ENCODE results near the gene SGMS1. TPM values are rescaled to one million over a fixed set of nuclear protein-coding genes. Genes with fewer than 3 reads are reported as not detected.

The SGMS1 gene
- polyA plus RNA-seq, 1 of the 3 experiments (the other 2 are of a cell fraction), result 6.3 TPM

DNA sequence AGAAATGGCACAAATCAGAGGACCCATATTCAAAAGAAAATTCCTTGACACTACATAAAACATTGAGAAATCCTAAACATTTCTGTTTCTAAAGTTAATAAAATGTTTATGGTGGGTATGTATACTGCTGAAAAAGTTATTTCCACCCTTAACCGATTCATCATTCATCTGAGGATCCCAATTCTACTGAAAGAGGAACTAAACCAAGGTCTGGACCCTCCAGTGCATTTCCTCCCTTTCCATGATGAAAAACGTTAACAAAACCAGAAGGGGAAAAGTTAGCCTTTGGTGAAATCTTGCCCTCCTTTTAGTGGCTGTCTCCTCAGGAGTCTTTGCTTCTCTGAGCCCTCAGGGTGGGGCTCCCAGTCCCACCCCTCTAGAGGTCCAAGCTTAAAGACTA is 227.9 kb downstream of the SGMS1 start (continued):
- TF ChIP-seq SMC3 (IDR thresholded peaks at IDR 0.05; ENCODE audit: low read depth, low read length) (no peak), POLR2AphosphoS5 (IDR thresholded peaks at IDR 0.05; ENCODE audit: low read depth, low read length) (no peak)

DNA sequence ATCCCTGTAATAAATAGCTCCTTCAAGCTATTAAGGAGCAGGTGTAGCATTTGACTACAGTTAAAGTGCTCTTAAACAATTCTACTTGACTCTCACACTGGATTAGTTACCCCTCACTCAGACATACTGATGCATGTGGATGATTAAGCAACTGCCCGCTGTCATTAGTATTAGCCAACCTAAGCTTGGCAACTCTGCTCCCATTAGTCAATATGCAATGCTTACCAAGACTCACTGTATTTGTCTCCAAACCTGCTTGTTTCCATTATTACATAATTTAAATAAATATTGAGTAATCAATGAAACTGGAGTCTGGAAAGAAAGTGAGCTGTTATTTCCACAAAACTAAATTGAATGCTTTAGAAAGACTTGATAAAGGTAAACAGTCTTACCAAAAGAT is 228.5 kb downstream of the SGMS1 start:
- H3K79me2 ChIP-seq (ENCODE audit: insufficient read depth), result peaks cover 48% of the 10 kb centered on the region

More for the DNA sequence above, 228.5 kb downstream of the SGMS1 start:
- POLR2A ChIA-PET, result no interaction called here
- WGBS (ENCODE audit: low lambda C conversion rate), result 67% methylated on average over 1 of the region's 1 CpG
- peaks cover 13% of the 10 kb centered on the region for H3F3A ChIP-seq (replicated peaks; ENCODE audit: insufficient read depth)
- H3K4me2 ChIP-seq, result no peak overlapping the region
- H2AFZ ChIP-seq (ENCODE audit: low read depth), result no peak overlapping the region
- no peaks in the 10 kb centered on the region for H3K9me2 ChIP-seq
- H3K4me1 ChIP-seq (ENCODE audit: control insufficient read depth in 1 of 2, insufficient read depth in 2 of 2, low read depth in 1 of 2, low read length in 1 of 2), result peaks cover 0 to 13% of the 10 kb centered on the region in 2 experiments; a peak in 2 of 4 replicates
- no peak overlapping the region for H3K4me3 ChIP-seq (ENCODE audit: low read depth in 2 of 2, low read length in 1 of 2)
- H3K9me3 ChIP-seq, result no peaks in the 10 kb centered on the region
- H4K20me1 ChIP-seq (ENCODE audit: insufficient read depth), result no peaks in the 10 kb centered on the region; the same call in 1 of the 2 replicates
- H3K27ac ChIP-seq (ENCODE audit: low read depth in 2 of 2, low read length in 1 of 2), result no peak overlapping the region
- CTCF ChIA-PET, result no interaction called here
- no peak for DNase-seq
- no peak overlapping the region for H3K9ac ChIP-seq
- H3K36me3 ChIP-seq (replicated peaks in 1 of 2; ENCODE audit: control insufficient read depth in 1 of 2, insufficient read depth in 2 of 2, low read length in 1 of 2), result peaks cover 0 to 3% of the 10 kb centered on the region in 2 experiments
- TF ChIP-seq FOXJ3 (CRISPR knock-in tag; IDR thresholded peaks at IDR 0.05) (no peak), SMC3 (IDR thresholded peaks at IDR 0.05; ENCODE audit: low read depth, low read length) (no peak), RFX5 (IDR thresholded peaks at IDR 0.05; ENCODE audit: low read length) (no peak), GATA2 (CRISPR knock-in tag; IDR thresholded peaks at IDR 0.05) (no peak), USF2 (IDR thresholded peaks at IDR 0.05; ENCODE audit: borderline replicate concordance, low read depth, low read length) (no peak), NRF1 (IDR thresholded peaks at IDR 0.05; ENCODE audit: low read depth, low read length) (no peak), CHD2 (IDR thresholded peaks at IDR 0.05; ENCODE audit: low read length, partially characterized antibody) (no peak), POLR2AphosphoS5 (IDR thresholded peaks at IDR 0.05; ENCODE audit: low read depth, low read length) (no peak), ELF1 (IDR thresholded peaks at IDR 0.05) (no peak), EP300 (IDR thresholded peaks at IDR 0.05; ENCODE audit: borderline replicate concordance in 1 of 2, low read depth in 1 of 2, low read length in 1 of 2) (no peak), RAD21 (IDR thresholded peaks at IDR 0.05; ENCODE audit: low read length) (no peak), MXI1 (IDR thresholded peaks at IDR 0.05; ENCODE audit: low read depth, low read length) (no peak), JUND (IDR thresholded peaks at IDR 0.05) (no peak), FOSL2 (IDR thresholded peaks at IDR 0.05; ENCODE audit: borderline replicate concordance, low read depth) (no peak), TEAD4 (IDR thresholded peaks at IDR 0.05; ENCODE audit: borderline replicate concordance, insufficient read depth) (no peak)
- TF ChIP-seq, protein P1, sequence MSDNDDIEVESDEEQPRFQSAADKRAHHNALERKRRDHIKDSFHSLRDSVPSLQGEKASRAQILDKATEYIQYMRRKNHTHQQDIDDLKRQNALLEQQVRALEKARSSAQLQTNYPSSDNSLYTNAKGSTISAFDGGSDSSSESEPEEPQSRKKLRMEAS (IDR thresholded peaks at IDR 0.05; ENCODE audit: low read depth), result no peak
- TF ChIP-seq, protein P2, sequence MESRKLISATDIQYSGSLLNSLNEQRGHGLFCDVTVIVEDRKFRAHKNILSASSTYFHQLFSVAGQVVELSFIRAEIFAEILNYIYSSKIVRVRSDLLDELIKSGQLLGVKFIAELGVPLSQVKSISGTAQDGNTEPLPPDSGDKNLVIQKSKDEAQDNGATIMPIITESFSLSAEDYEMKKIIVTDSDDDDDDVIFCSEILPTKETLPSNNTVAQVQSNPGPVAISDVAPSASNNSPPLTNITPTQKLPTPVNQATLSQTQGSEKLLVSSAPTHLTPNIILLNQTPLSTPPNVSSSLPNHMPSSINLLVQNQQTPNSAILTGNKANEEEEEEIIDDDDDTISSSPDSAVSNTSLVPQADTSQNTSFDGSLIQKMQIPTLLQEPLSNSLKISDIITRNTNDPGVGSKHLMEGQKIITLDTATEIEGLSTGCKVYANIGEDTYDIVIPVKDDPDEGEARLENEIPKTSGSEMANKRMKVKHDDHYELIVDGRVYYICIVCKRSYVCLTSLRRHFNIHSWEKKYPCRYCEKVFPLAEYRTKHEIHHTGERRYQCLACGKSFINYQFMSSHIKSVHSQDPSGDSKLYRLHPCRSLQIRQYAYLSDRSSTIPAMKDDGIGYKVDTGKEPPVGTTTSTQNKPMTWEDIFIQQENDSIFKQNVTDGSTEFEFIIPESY (IDR thresholded peaks at IDR 0.05; ENCODE audit: borderline replicate concordance, low read depth), result no peak
- no peaks in the 10 kb centered on the region for H3K27me3 ChIP-seq (ENCODE audit: insufficient read depth)
